ENCODE measurements around the gene TAB2. TPM values are rescaled to one million over a fixed set of nuclear protein-coding genes. Genes with fewer than 3 reads are reported as not detected.

Gene TAB2, protein sequence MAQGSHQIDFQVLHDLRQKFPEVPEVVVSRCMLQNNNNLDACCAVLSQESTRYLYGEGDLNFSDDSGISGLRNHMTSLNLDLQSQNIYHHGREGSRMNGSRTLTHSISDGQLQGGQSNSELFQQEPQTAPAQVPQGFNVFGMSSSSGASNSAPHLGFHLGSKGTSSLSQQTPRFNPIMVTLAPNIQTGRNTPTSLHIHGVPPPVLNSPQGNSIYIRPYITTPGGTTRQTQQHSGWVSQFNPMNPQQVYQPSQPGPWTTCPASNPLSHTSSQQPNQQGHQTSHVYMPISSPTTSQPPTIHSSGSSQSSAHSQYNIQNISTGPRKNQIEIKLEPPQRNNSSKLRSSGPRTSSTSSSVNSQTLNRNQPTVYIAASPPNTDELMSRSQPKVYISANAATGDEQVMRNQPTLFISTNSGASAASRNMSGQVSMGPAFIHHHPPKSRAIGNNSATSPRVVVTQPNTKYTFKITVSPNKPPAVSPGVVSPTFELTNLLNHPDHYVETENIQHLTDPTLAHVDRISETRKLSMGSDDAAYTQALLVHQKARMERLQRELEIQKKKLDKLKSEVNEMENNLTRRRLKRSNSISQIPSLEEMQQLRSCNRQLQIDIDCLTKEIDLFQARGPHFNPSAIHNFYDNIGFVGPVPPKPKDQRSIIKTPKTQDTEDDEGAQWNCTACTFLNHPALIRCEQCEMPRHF
- 10 to 100 TPM; 62.1 to 66.7 TPM for total RNA-seq

DNA sequence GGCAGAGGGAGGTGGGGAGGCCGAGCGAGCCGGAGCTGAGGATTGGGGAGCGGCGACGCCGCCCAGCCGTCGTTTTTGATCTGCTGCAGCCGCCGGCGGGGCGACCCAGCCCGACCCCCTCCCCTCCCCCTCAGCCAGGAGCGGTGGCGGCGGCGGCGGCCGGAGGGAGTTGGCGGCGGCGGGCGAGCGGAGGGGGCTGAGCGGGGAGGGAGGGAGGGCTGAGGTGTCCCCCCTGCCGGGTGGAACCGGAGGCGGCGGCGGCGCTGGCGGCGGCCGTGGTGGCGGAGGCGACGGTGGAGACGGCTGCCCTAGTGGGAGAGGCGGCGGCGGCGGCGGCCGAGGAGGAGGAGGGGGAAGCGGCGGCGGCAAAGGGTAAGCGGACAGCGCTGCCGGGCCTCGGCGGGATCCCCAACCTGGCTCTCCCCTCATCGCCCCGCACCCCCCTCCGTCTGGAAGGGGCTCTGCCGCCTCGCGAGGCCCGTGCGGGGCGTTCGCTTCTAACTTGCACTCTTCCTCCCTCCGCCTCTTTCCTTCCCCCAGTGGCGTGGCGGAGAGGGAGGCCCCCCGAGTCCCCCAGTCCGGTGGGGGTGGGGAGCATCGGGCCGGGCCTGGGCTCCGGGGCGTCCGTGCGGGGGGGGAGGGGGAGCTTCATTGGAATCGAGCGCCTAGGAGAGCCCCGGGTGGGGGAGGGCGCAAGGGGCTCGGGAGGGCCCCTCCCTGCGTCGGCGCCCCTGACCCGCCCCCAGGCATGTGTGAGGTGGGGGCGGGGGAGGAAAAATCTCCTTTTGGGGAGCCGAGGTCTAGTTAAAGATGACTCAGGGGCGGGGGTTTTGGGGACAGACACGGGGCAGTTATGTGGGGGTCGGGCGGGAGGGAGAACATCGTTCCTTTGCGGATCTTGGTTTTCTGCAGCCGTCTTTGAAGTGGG lies at the start of gene TAB2:
Gene TAB2 (plus strand): TSS at position 69 of the 928 bp plus-strand sequence. CDS start 52,286 bp downstream, outside the sequence.
- H3K9me3 Mint-ChIP-seq: no peaks in the 10 kb centered on the region
- peaks cover 12% of the 10 kb centered on the region for H3K36me3 Mint-ChIP-seq (ENCODE audit: low read depth)
- H3K27me3 Mint-ChIP-seq (ENCODE audit: low read depth): no peaks in the 10 kb centered on the region
- peaks cover 48% of the 10 kb centered on the region for H3K4me1 Mint-ChIP-seq (ENCODE audit: low read depth)
- peak within 1 kb of the TSS; percentile 81 for H3K4me3 Mint-ChIP-seq
- DNase-seq: peak; percentile 85
- intact Hi-C loops (cut with micrococcal nuclease): loop anchor here (1.0 to 2.0 kb wide), 7 partner anchors 62 to 286 kb away; partner anchors contain the start of gene GINM1
- peak within 1 kb of the TSS; percentile 94 for H3K27ac Mint-ChIP-seq
- CTCF ChIA-PET: interaction anchor here (0.5 to 1.6 kb wide), 3 partner anchors 16 to 105 kb away, joined by 3 read pairs; no protein-coding TSS in a partner anchor

DNA sequence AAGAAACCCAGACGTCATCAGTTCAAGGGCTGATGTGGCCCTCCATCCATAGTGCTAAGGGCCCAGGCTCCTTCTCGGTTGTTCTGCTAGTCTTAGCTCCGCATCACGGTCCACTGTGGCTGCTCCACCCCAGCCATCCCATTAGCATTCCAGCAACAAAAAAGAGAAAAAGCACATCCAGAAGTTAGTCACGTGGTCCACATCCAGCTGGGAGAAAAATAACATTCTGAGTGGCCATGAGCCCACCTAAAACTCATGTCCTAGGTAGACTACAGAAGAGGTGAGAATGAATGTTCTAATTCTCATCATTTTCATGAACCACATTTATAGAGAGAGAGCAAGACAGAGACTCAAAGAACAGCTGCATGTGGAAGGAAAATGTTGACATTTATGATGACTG lies 49.4 kb upstream of the TAB2 start:
- H3K4me3 Mint-ChIP-seq: no peak overlapping the region
- DNase-seq: no peak
- peaks cover 48% of the 10 kb centered on the region for H3K4me1 Mint-ChIP-seq (ENCODE audit: low read depth)
- H3K36me3 Mint-ChIP-seq (ENCODE audit: low read depth): no peaks in the 10 kb centered on the region
- CTCF ChIA-PET: interaction anchor here (0.6 to 1.1 kb wide), 3 partner anchors 37 to 163 kb away, joined by 3 read pairs; no protein-coding TSS in a partner anchor
- H3K27ac Mint-ChIP-seq: no peak overlapping the region
- intact Hi-C loops (cut with micrococcal nuclease): no loop called here
- H3K27me3 Mint-ChIP-seq (ENCODE audit: low read depth): no peaks in the 10 kb centered on the region
- peaks cover 1% of the 10 kb centered on the region for H3K9me3 Mint-ChIP-seq

DNA sequence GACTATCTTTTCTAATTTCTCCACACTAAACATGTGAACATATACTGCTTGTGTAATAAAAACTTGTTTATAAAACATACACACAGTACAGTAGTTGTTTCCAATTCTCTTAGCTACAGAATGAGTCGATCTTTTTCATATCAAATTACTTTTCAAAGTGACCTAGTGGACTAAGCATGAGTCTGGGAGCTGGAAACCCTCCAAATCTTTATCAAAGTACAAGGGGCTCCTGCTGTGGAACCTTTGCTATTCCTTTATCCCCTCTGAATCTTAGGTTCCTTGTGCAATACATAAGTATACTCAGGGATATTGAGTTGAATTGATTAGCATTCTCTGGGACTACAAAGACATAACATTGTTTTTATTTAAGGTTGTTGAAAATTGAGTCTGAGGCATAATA lies 48.7 kb upstream of the TAB2 start:
- peaks cover 1% of the 10 kb centered on the region for H3K9me3 Mint-ChIP-seq
- H3K27ac Mint-ChIP-seq: no peak overlapping the region
- CTCF ChIA-PET: interaction anchor here (1.0 to 1.1 kb wide), 2 partner anchors 36 to 163 kb away, joined by 3 read pairs; no protein-coding TSS in a partner anchor
- H3K36me3 Mint-ChIP-seq (ENCODE audit: low read depth): no peaks in the 10 kb centered on the region
- H3K27me3 Mint-ChIP-seq (ENCODE audit: low read depth): no peaks in the 10 kb centered on the region
- no peak overlapping the region for H3K4me3 Mint-ChIP-seq
- intact Hi-C loops (cut with micrococcal nuclease): no loop called here
- H3K4me1 Mint-ChIP-seq (ENCODE audit: low read depth): peaks cover 53% of the 10 kb centered on the region
- DNase-seq: no peak

DNA sequence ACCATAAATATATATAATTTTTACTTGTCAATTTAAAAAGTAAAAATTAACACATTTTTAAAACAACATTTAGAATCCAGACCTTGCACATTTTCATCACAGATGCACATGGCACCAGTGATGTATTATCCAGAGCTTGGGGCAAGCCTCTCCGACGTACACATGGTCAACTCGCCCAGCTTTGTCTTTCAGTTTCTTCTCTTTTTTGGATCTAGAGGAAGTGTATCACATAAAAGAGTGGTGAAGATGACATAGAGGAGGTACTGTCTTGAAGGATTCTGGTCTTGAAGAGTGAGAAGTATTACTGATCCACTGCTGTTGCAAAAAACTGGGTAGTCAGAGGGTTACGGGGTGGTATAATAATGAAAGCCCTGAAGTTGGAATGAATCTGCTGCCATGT lies 46.9 kb upstream of the TAB2 start:
- no peaks in the 10 kb centered on the region for H3K27me3 Mint-ChIP-seq (ENCODE audit: low read depth)
- H3K27ac Mint-ChIP-seq: no peak overlapping the region
- CTCF ChIA-PET: interaction anchor here (0.8 to 2.0 kb wide), 2 partner anchors 9 to 161 kb away, joined by 3 to 5 read pairs; no protein-coding TSS in a partner anchor
- no peak overlapping the region for H3K4me3 Mint-ChIP-seq
- H3K36me3 Mint-ChIP-seq (ENCODE audit: low read depth): no peaks in the 10 kb centered on the region
- intact Hi-C loops (cut with micrococcal nuclease): loop anchor here (1.0 kb wide), 1 partner anchor 36 kb away; no protein-coding TSS in a partner anchor
- H3K4me1 Mint-ChIP-seq (ENCODE audit: low read depth): peaks cover 45% of the 10 kb centered on the region
- peaks cover 1% of the 10 kb centered on the region for H3K9me3 Mint-ChIP-seq
- no peak for DNase-seq

DNA sequence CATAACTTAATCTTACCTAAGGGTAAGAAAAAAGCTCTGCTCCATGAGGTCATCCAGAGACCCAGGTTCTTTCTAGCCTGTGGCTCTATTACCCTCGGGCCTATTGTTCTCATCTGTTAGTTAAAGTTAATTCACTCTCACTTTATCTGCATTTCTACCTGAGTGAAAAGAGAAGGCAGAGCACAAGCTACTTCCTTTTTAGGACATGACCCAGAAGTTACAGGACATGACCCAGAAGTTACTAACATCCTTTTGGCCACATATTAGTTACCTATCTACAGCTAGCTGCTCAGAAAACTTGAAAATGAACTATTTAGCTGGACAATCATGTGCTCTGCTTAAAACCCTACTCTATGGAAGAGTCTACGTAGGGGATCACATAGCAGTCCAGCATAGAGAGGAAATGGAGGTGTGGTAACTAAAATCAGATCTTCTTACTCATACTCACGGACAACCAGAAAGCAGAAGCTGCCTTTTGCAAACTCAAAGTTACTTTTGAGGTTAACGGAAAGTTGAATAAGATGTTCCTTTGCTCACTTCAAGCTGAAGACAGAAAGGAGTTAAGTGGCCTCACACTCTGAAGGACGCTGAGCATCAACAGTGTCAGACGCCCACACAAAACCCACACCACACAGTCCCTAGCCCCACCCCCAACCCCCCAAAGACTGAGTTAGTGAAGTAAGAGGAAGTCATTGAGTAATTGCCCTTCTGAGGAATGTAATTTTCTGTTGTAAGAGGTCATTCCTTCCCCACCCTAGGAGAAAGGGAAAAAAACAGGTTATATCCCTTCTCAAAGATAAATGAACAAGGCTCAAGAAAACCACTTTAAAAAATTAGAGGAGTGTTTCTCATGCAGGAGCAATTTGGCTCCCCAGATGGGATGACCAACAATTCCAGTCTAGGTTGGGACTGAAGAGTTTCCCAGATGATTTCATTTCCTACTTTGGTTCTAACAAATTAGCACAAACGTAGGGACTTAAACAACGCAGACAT lies 45.9 kb upstream of the TAB2 start:
- H3K27ac Mint-ChIP-seq: peak overlapping the region; percentile 89
- peaks cover 1% of the 10 kb centered on the region for H3K9me3 Mint-ChIP-seq
- H3K4me1 Mint-ChIP-seq (ENCODE audit: low read depth): peaks cover 35% of the 10 kb centered on the region
- H3K27me3 Mint-ChIP-seq (ENCODE audit: low read depth): no peaks in the 10 kb centered on the region
- CTCF ChIA-PET: interaction anchor here (0.8 to 2.0 kb wide), 3 partner anchors 10 to 275 kb away, joined by 3 to 5 read pairs (median 3); no protein-coding TSS in a partner anchor
- DNase-seq: peak; percentile 68
- no peaks in the 10 kb centered on the region for H3K36me3 Mint-ChIP-seq (ENCODE audit: low read depth)
- intact Hi-C loops (cut with micrococcal nuclease): loop anchor here (1.0 kb wide), 1 partner anchor 37 kb away; no protein-coding TSS in a partner anchor
- peak overlapping the region; percentile 48 for H3K4me3 Mint-ChIP-seq

DNA sequence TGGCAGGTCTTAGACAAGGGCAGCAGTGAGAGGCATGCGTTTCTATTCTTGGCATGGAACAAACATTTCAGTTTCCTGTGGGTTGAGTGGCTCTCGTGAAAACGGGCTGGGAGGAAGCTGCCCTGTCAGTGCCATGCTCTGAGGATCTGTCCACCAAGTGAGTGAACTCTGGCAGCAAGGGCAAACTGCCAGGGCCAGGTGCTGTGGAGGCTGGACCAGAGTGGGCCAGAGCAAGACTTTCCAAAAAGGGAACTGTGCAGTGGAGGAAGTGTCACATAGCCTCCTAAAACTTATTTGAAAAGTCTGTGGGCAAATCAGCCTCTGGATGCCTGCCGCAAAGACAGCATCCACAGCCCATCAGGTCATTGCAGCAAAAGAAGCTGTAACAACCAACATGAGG lies 44.2 kb upstream of the TAB2 start:
- Mint-ChIP-seq H3K27ac (no peak overlapping the region), H3K36me3 (ENCODE audit: low read depth) (no peaks in the 10 kb centered on the region), H3K27me3 (ENCODE audit: low read depth) (no peaks in the 10 kb centered on the region), H3K4me3 (no peak overlapping the region), H3K4me1 (ENCODE audit: low read depth) (peaks cover 37% of the 10 kb centered on the region), H3K9me3 (peaks cover 1% of the 10 kb centered on the region)
- CTCF ChIA-PET: no interaction called here
- intact Hi-C loops (cut with micrococcal nuclease): no loop called here
- DNase-seq: peak; percentile 13

DNA sequence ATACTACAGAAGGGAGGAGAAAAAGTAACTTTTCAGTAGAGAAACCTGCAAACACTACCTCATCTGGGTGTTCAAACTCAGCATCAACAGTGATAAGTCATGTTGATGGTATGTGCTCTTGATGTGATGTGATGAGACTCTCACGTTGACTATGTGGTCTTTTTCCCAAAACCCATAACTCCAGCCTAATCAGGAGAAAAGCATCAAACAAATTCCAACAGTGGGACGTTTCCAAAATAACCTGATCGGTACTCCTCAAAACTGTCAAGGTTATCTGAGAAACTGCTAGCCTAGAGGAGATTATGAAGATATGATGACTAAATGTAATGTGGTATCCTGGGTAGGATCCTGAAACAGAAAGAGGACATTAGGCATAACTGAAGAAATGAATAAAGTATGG lies 41.9 kb upstream of the TAB2 start:
- CTCF ChIA-PET: no interaction called here
- Mint-ChIP-seq H3K36me3 (ENCODE audit: low read depth) (no peaks in the 10 kb centered on the region), H3K27me3 (ENCODE audit: low read depth) (no peaks in the 10 kb centered on the region), H3K27ac (no peak overlapping the region), H3K9me3 (peaks cover 1% of the 10 kb centered on the region), H3K4me3 (no peak overlapping the region), H3K4me1 (ENCODE audit: low read depth) (peaks cover 45% of the 10 kb centered on the region)
- intact Hi-C loops (cut with micrococcal nuclease): loop anchor here (2.0 kb wide), 3 partner anchors 61 to 135 kb away; no protein-coding TSS in a partner anchor
- no peak for DNase-seq

DNA sequence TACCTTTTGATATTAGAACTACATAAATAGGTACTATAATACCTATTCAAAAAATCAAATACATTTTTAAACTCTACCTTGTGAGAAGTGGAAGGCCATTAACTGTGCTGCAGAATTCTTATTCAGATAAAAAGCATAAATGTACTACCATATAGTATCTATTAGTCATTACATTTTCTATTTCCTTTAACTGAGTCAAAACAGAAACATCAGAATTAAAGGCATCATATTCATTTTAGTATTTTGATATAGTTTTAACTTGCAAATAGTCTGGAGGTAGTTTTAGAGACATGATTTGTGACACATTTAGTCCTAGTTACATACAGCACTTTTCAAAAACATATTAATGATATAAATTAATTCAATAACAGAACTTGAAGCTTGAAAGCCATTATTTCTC lies 39.9 kb upstream of the TAB2 start:
- Mint-ChIP-seq H3K4me1 (ENCODE audit: low read depth) (peaks cover 29% of the 10 kb centered on the region), H3K27ac (no peak overlapping the region), H3K36me3 (ENCODE audit: low read depth) (no peaks in the 10 kb centered on the region), H3K4me3 (no peak overlapping the region), H3K9me3 (no peaks in the 10 kb centered on the region), H3K27me3 (ENCODE audit: low read depth) (no peaks in the 10 kb centered on the region)
- CTCF ChIA-PET: interaction anchor here (0.7 kb wide), 1 partner anchor 40 kb away, joined by 3 read pairs; the partner anchor contains the start of gene TAB2
- intact Hi-C loops (cut with micrococcal nuclease): loop anchor here (1.0 to 2.0 kb wide), 5 partner anchors 42 to 137 kb away; no protein-coding TSS in a partner anchor
- no peak for DNase-seq

DNA sequence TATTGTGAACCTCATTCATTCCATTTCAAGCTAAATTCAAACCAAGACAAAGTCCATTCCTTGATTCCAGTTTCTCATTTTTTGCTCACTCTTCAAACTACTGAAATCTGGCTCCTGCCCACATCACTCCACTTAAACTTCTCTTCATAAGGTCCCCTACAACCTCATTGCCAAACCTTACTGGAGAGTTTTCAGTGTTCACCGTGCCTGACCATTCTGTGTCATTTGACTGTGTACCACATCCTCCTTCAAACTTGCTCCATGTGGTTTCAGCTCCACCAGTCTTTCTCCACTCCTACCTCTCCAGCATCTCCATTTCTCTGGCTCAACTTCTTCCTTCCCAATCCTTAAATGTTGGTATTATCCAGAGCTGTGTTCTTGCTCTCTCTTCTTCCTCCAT lies 38.5 kb upstream of the TAB2 start:
- Mint-ChIP-seq H3K27me3 (ENCODE audit: low read depth) (no peaks in the 10 kb centered on the region), H3K4me3 (no peak overlapping the region), H3K4me1 (ENCODE audit: low read depth) (peaks cover 16% of the 10 kb centered on the region), H3K27ac (no peak overlapping the region), H3K36me3 (ENCODE audit: low read depth) (no peaks in the 10 kb centered on the region), H3K9me3 (no peaks in the 10 kb centered on the region)
- intact Hi-C loops (cut with micrococcal nuclease): no loop called here
- CTCF ChIA-PET: interaction anchor here (1.2 kb wide), 1 partner anchor 153 kb away, joined by 4 read pairs; no protein-coding TSS in a partner anchor
- no peak for DNase-seq

DNA sequence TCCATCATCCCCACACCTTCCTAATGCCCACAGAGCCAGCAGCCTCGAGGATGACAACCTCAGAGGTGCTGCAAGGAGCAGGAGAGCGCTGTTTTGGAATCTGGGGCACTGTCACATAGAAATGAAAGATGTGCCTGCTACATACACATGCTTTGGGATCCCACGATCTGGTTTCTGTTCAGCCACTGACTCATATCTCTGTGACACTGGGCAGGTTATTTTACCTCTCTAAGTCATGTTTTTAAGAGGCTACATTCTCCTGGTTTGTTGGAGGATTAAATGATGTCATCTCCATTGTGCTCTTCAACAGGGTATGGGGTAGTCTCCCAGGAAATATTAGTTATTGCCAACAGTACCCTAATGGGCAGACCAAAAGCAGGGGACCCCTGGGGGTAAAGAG lies 32.6 kb upstream of the TAB2 start:
- Mint-ChIP-seq H3K27ac (no peak overlapping the region), H3K9me3 (no peaks in the 10 kb centered on the region), H3K4me1 (ENCODE audit: low read depth) (peaks cover 10% of the 10 kb centered on the region), H3K4me3 (no peak overlapping the region), H3K27me3 (ENCODE audit: low read depth) (no peaks in the 10 kb centered on the region), H3K36me3 (ENCODE audit: low read depth) (no peaks in the 10 kb centered on the region)
- peak; percentile 33 for DNase-seq
- intact Hi-C loops (cut with micrococcal nuclease): no loop called here
- CTCF ChIA-PET: no interaction called here

DNA sequence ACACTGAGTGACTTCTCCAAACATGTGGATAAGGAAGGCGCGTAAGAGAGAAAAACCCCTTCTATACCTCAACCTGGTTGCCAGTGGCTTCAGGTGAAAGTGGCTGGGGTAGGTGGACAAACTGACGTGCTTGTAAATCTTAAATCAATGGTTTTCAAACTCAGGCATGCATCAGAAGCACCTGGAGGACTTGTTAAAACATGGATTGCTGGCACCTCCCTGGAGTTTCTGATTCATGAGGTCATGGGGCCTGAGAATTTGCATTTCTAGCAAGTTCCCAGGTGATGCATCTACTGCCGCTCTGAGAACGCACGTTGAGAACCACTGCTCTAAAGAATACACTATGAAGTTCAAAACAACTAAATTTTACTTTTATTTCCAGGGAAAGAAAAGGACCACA lies 31.9 kb upstream of the TAB2 start:
- CTCF ChIA-PET: no interaction called here
- intact Hi-C loops (cut with micrococcal nuclease): no loop called here
- Mint-ChIP-seq H3K9me3 (no peaks in the 10 kb centered on the region), H3K27me3 (ENCODE audit: low read depth) (no peaks in the 10 kb centered on the region), H3K4me1 (ENCODE audit: low read depth) (peaks cover 6% of the 10 kb centered on the region), H3K4me3 (no peak overlapping the region), H3K36me3 (ENCODE audit: low read depth) (no peaks in the 10 kb centered on the region), H3K27ac (no peak overlapping the region)
- DNase-seq: no peak
